ENCODE results near the gene SAA4. TPM values are rescaled to one million over a fixed set of nuclear protein-coding genes. Genes with fewer than 3 reads are reported as not detected.
"Not testable (repeated sequence)": the region's sequence is repeated elsewhere in the genome, so short reads cannot be mapped to it uniquely, and the experiment has no call there.

SAA4 gene
- total and polyA plus RNA-seq, 4 experiments from 2014 or later: not detected

GRCh38 chr11:18246379-18247190 is 10.0 kb upstream of the SAA4 start:
- Mint-ChIP-seq H3K4me1 (peaks cover 10 to 27% (median 18%) of the 10 kb centered on the region in 4 donors), H3K4me3 (peak overlapping the region; percentile 72 to 90 (median 84)), H3K27ac (peak overlapping the region; percentile 78 to 95 (median 92))
- POLR2A ChIA-PET (ENCODE audit: partially characterized antibody): interaction anchor here (0.6 to 1.4 kb wide), 3 partner anchors 76 to 148 kb away, joined by 3 read pairs; partner anchors contain the start of genes GTF2H1, HPS5, LDHA and SAAL1
- Histone ChIP-seq H3K4me3 (ENCODE audit: low read length in 2 of 2) (peak overlapping the region in 1 of 2 donors; percentile 22), H3K27ac (ENCODE audit: low read depth, low read length) (peak overlapping the region; percentile 43)
- H3K9me3 Mint-ChIP-seq; H3K9me3 ChIP-seq (ENCODE audit: control insufficient read depth in 1 of 2, low read length in 2 of 2); H3K27me3 ChIP-seq (ENCODE audit: insufficient read depth, low read length); H3K4me1 ChIP-seq (ENCODE audit: insufficient read depth, low read length); CTCF ChIA-PET (ENCODE audit: partially characterized antibody); H3K36me3 Mint-ChIP-seq; H3K36me3 ChIP-seq (ENCODE audit: insufficient read depth, low read length); H3K27me3 Mint-ChIP-seq: not testable (repeated sequence)
- DNase-seq: peak; percentile 22 to 51 (median 41)
- intact Hi-C loops (cut with micrococcal nuclease): loop anchor here (10.0 kb wide), 2 partner anchors 408 to 518 kb away; no protein-coding TSS in a partner anchor

GRCh38 chr11:18245396-18245795 is 8.8 kb upstream of the SAA4 start:
- Mint-ChIP-seq H3K4me3 (peak overlapping the region in 1 of 8 donors; percentile 6), H3K36me3 (no peaks in the 10 kb centered on the region), H3K4me1 (peaks cover 10 to 27% (median 18%) of the 10 kb centered on the region in 4 donors), H3K27ac (peak overlapping the region in 4 of 7 donors; percentile 15 to 88 (median 26)), H3K27me3 (peaks cover 0 to 4% of the 10 kb centered on the region in 2 donors), H3K9me3 (peaks cover 0 to 3% (median under 1%) of the 10 kb centered on the region in 8 donors)
- Histone ChIP-seq H3K4me1 (ENCODE audit: insufficient read depth, low read length) (peaks cover 8% of the 10 kb centered on the region), H3K27me3 (ENCODE audit: insufficient read depth, low read length) (no peaks in the 10 kb centered on the region), H3K4me3 (ENCODE audit: low read length in 2 of 2) (no peak overlapping the region), H3K36me3 (ENCODE audit: insufficient read depth, low read length) (no peaks in the 10 kb centered on the region), H3K27ac (ENCODE audit: low read depth, low read length) (no peak overlapping the region), H3K9me3 (ENCODE audit: control insufficient read depth in 1 of 2, low read length in 2 of 2) (no peaks in the 10 kb centered on the region)
- intact Hi-C loops (cut with micrococcal nuclease): loop anchor here (10.0 kb wide), 2 partner anchors 409 to 519 kb away; no protein-coding TSS in a partner anchor
- no peak for DNase-seq
- ChIA-PET POLR2A (ENCODE audit: partially characterized antibody) (interaction anchor here (1.0 to 1.4 kb wide), 2 partner anchors 77 to 139 kb away, joined by 3 read pairs; partner anchors contain the start of genes GTF2H1, HPS5 and SAAL1), CTCF (ENCODE audit: partially characterized antibody) (interaction anchor here (1.8 kb wide), 1 partner anchor 11 kb away, joined by 4 read pairs; no protein-coding TSS in a partner anchor)

- Mint-ChIP-seq H3K27ac (peak overlapping the region in 6 of 7 donors; percentile 2 to 48 (median 24)), H3K4me3 (peak overlapping the region in 1 of 8 donors; percentile 46), H3K36me3 (no peaks in the 10 kb centered on the region), H3K9me3 (peaks cover 0 to 4% (median under 1%) of the 10 kb centered on the region in 8 donors), H3K27me3 (peaks cover 8 to 9% of the 10 kb centered on the region in 2 donors), H3K4me1 (peaks cover 10 to 27% (median 18%) of the 10 kb centered on the region in 4 donors)
- H3K27ac ChIP-seq (ENCODE audit: low read depth, low read length): no peak overlapping the region
- H3K4me3 ChIP-seq (ENCODE audit: low read length in 2 of 2): no peak overlapping the region
- H3K36me3 ChIP-seq (ENCODE audit: insufficient read depth, low read length): no peaks in the 10 kb centered on the region
- H3K4me1 ChIP-seq (ENCODE audit: insufficient read depth, low read length): peaks cover 8% of the 10 kb centered on the region
- CTCF ChIA-PET (ENCODE audit: partially characterized antibody): interaction anchor here (0.6 to 2.2 kb wide), 41 partner anchors 8 to 523 kb away, joined by 3 to 18 read pairs (median 4); partner anchors contain the start of genes GTF2H1, HPS5, LDHA and SAAL1
- H3K27me3 ChIP-seq (ENCODE audit: insufficient read depth, low read length): peaks cover 3% of the 10 kb centered on the region
- intact Hi-C loops (cut with micrococcal nuclease): loop anchor here (1.0 to 10.0 kb wide), 4 partner anchors 283 to 521 kb away; partner anchors contain the start of gene TSG101
- peak; percentile 71 to 79 (median 73) for DNase-seq
- POLR2A ChIA-PET (ENCODE audit: partially characterized antibody): interaction anchor here (1.0 to 1.6 kb wide), 7 partner anchors 71 to 375 kb away, joined by 3 to 6 read pairs (median 4); partner anchors contain the start of genes HPS5, LDHA and TSG101
- H3K9me3 ChIP-seq (ENCODE audit: control insufficient read depth in 1 of 2, low read length in 2 of 2): no peaks in the 10 kb centered on the region
Measured at GRCh38 chr11:18243783-18244362, 7.3 kb upstream of the SAA4 start.

- DNase-seq: no peak
- Mint-ChIP-seq H3K4me1 (peaks cover 4 to 7% (median 4%) of the 10 kb centered on the region in 4 donors), H3K9me3 (peaks cover 0 to 3% (median under 1%) of the 10 kb centered on the region in 8 donors), H3K27me3 (peaks cover 12 to 24% of the 10 kb centered on the region in 2 donors), H3K36me3 (no peaks in the 10 kb centered on the region), H3K4me3 (no peak overlapping the region), H3K27ac (no peak overlapping the region)
- ChIA-PET POLR2A (ENCODE audit: partially characterized antibody) (no interaction called here), CTCF (ENCODE audit: partially characterized antibody) (no interaction called here)
- intact Hi-C loops (cut with micrococcal nuclease): loop anchor here (5.0 to 10.0 kb wide), 3 partner anchors 288 to 525 kb away; partner anchors contain the start of gene TSG101
- H3K36me3 ChIP-seq (ENCODE audit: insufficient read depth, low read length): no peaks in the 10 kb centered on the region
- H3K9me3 ChIP-seq (ENCODE audit: control insufficient read depth in 1 of 2, low read length in 2 of 2): no peaks in the 10 kb centered on the region
- peaks cover 3% of the 10 kb centered on the region for H3K27me3 ChIP-seq (ENCODE audit: insufficient read depth, low read length)
- H3K4me1 ChIP-seq (ENCODE audit: insufficient read depth, low read length): peaks cover 4% of the 10 kb centered on the region
- no peak overlapping the region for H3K4me3 ChIP-seq (ENCODE audit: low read length in 2 of 2)
- no peak overlapping the region for H3K27ac ChIP-seq (ENCODE audit: low read depth, low read length)
Measured at GRCh38 chr11:18239655-18240054, 3.1 kb upstream of the SAA4 start.

GRCh38 chr11:18235394-18236334 is 938 bp downstream of the SAA4 start:
- H3K36me3 Mint-ChIP-seq: no peaks in the 10 kb centered on the region

GRCh38 chr11:18233912-18234311 is 2.7 kb downstream of the SAA4 start:
- H3K36me3 ChIP-seq (ENCODE audit: insufficient read depth, low read length): no peaks in the 10 kb centered on the region
- Mint-ChIP-seq H3K4me3 (no peak overlapping the region), H3K36me3 (no peaks in the 10 kb centered on the region), H3K27ac (no peak overlapping the region), H3K27me3 (peaks cover 4 to 21% of the 10 kb centered on the region in 2 donors), H3K9me3 (peaks cover 0 to 1% (median 0%) of the 10 kb centered on the region in 8 donors), H3K4me1 (no peaks in the 10 kb centered on the region)
- POLR2A ChIA-PET (ENCODE audit: partially characterized antibody): no interaction called here
- H3K9me3 ChIP-seq (ENCODE audit: control insufficient read depth in 1 of 2, low read length in 2 of 2): no peaks in the 10 kb centered on the region
- no peak overlapping the region for H3K27ac ChIP-seq (ENCODE audit: low read depth, low read length)
- no peak overlapping the region for H3K4me3 ChIP-seq (ENCODE audit: low read length in 2 of 2)
- no peak for DNase-seq
- H3K4me1 ChIP-seq (ENCODE audit: insufficient read depth, low read length): no peaks in the 10 kb centered on the region
- no peaks in the 10 kb centered on the region for H3K27me3 ChIP-seq (ENCODE audit: insufficient read depth, low read length)
- intact Hi-C loops (cut with micrococcal nuclease): no loop called here
- CTCF ChIA-PET (ENCODE audit: partially characterized antibody): interaction anchor here (2.3 kb wide), 1 partner anchor 10 kb away, joined by 12 read pairs; no protein-coding TSS in a partner anchor

More at GRCh38 chr11:18235394-18236334, 938 bp downstream of the SAA4 start:
- DNase-seq: no peak
- H3K4me1 Mint-ChIP-seq: no peaks in the 10 kb centered on the region
- ChIA-PET CTCF (ENCODE audit: partially characterized antibody) (interaction anchor here (0.7 kb wide), 1 partner anchor 8 kb away, joined by 3 read pairs; no protein-coding TSS in a partner anchor), POLR2A (ENCODE audit: partially characterized antibody) (no interaction called here)
- Histone ChIP-seq H3K9me3 (ENCODE audit: control insufficient read depth in 1 of 2, low read length in 2 of 2) (no peaks in the 10 kb centered on the region), H3K36me3 (ENCODE audit: insufficient read depth, low read length) (no peaks in the 10 kb centered on the region), H3K27me3 (ENCODE audit: insufficient read depth, low read length) (peaks cover 3% of the 10 kb centered on the region), H3K4me1 (ENCODE audit: insufficient read depth, low read length) (no peaks in the 10 kb centered on the region), H3K27ac (ENCODE audit: low read depth, low read length) (no peak overlapping the region), H3K4me3 (ENCODE audit: low read length in 2 of 2) (no peak overlapping the region)
- H3K27me3 Mint-ChIP-seq: peaks cover 12 to 29% of the 10 kb centered on the region in 2 donors
- peaks cover 0 to 3% (median 0%) of the 10 kb centered on the region in 8 donors for H3K9me3 Mint-ChIP-seq
- intact Hi-C loops (cut with micrococcal nuclease): no loop called here
- H3K4me3 Mint-ChIP-seq: no peak overlapping the region
- H3K27ac Mint-ChIP-seq: no peak overlapping the region
